Liver (tissue), 3 donors: ENCODE data around the gene GAS7.

Experiments
- EGR1 ChIP-seq, 2 donors: IDR thresholded peaks; 2 replicates each; pipeline ENCODE4 v1.6.1; 2016 to 2018; ENCODE audit warnings: antibody characterized with exemption in 2 of 2, low read depth in 2 of 2
- GABPA ChIP-seq, 2 donors: IDR thresholded peaks in 1 of 2; conservative IDR thresholded peaks in 1 of 2; 2 replicates each; pipeline ENCODE4 v1.6.1; 2016; ENCODE audit warnings: antibody characterized with exemption in 2 of 2, mild to moderate bottlenecking in 1 of 2, moderate library complexity in 1 of 2
- SP1 ChIP-seq: IDR thresholded peaks from 2 replicates; pipeline ENCODE4 v1.6.1; 2018; ENCODE audit warnings: antibody characterized with exemption, mild to moderate bottlenecking
- TAF1 ChIP-seq: conservative IDR thresholded peaks from 2 replicates; pipeline ENCODE4 v1.6.1; 2016; ENCODE audit warnings: antibody characterized with exemption, mild to moderate bottlenecking
- TF ChIP-seq, protein P1 (sequence below): IDR thresholded peaks from 2 replicates; pipeline ENCODE4 v1.6.1; 2016; ENCODE audit warnings: antibody characterized with exemption
- TF ChIP-seq, protein P2 (sequence below): fragments of 150-350 bp; IDR thresholded peaks from 2 replicates; pipeline ENCODE4 v1.5.1; 2017; ENCODE audit warnings: improper control_type of control experiment, low read depth, low read length; ENCODE audit not compliant: missing input control
- TF ChIP-seq, protein P3 (sequence below): IDR thresholded peaks from 2 replicates; pipeline ENCODE4 v1.6.1; 2016; ENCODE audit warnings: antibody characterized with exemption
- TF ChIP-seq, protein P4 (sequence below): IDR thresholded peaks from 2 replicates; pipeline ENCODE4 v1.6.1; 2016; ENCODE audit warnings: antibody characterized with exemption, mild to moderate bottlenecking
- donor health status: healthy.
- donor health status: healthy.

DNA sequence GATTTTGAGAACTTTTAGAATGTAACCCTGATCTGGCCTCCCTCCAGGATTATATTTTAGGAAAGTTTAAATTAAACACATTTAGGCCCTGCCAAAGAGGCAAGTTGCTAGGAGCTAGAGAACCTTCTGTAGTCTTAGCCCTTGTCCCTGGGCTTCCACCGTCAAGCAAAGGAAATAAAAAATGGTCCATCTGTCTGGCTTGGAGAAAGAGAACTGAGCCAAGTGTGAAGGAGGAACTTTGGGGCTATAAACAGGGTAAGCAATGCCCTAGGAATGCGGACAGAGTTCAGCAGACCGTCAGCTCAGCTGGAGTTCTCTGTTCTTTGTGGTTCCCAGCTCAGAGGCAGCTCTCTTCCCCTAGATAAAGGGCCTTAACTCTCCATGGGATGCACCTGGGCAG is 323.0 kb downstream of the GAS7 start:
- TF ChIP-seq, protein P1, sequence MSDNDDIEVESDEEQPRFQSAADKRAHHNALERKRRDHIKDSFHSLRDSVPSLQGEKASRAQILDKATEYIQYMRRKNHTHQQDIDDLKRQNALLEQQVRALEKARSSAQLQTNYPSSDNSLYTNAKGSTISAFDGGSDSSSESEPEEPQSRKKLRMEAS = no peak
- TF ChIP-seq, protein P2, sequence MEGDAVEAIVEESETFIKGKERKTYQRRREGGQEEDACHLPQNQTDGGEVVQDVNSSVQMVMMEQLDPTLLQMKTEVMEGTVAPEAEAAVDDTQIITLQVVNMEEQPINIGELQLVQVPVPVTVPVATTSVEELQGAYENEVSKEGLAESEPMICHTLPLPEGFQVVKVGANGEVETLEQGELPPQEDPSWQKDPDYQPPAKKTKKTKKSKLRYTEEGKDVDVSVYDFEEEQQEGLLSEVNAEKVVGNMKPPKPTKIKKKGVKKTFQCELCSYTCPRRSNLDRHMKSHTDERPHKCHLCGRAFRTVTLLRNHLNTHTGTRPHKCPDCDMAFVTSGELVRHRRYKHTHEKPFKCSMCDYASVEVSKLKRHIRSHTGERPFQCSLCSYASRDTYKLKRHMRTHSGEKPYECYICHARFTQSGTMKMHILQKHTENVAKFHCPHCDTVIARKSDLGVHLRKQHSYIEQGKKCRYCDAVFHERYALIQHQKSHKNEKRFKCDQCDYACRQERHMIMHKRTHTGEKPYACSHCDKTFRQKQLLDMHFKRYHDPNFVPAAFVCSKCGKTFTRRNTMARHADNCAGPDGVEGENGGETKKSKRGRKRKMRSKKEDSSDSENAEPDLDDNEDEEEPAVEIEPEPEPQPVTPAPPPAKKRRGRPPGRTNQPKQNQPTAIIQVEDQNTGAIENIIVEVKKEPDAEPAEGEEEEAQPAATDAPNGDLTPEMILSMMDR = no peak
- TF ChIP-seq, protein P3, sequence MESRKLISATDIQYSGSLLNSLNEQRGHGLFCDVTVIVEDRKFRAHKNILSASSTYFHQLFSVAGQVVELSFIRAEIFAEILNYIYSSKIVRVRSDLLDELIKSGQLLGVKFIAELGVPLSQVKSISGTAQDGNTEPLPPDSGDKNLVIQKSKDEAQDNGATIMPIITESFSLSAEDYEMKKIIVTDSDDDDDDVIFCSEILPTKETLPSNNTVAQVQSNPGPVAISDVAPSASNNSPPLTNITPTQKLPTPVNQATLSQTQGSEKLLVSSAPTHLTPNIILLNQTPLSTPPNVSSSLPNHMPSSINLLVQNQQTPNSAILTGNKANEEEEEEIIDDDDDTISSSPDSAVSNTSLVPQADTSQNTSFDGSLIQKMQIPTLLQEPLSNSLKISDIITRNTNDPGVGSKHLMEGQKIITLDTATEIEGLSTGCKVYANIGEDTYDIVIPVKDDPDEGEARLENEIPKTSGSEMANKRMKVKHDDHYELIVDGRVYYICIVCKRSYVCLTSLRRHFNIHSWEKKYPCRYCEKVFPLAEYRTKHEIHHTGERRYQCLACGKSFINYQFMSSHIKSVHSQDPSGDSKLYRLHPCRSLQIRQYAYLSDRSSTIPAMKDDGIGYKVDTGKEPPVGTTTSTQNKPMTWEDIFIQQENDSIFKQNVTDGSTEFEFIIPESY = no peak
- TF ChIP-seq TAF1 (no peak), GABPA (IDR thresholded peaks at IDR 0.05 in 1 of 2, conservative IDR thresholded peaks at IDR 0.05 in 1 of 2) (no peak), EGR1 (IDR thresholded peaks at IDR 0.05; ENCODE audit: low read depth in 2 of 2) (no peak), SP1 (no peak)
- TF ChIP-seq, protein P4, sequence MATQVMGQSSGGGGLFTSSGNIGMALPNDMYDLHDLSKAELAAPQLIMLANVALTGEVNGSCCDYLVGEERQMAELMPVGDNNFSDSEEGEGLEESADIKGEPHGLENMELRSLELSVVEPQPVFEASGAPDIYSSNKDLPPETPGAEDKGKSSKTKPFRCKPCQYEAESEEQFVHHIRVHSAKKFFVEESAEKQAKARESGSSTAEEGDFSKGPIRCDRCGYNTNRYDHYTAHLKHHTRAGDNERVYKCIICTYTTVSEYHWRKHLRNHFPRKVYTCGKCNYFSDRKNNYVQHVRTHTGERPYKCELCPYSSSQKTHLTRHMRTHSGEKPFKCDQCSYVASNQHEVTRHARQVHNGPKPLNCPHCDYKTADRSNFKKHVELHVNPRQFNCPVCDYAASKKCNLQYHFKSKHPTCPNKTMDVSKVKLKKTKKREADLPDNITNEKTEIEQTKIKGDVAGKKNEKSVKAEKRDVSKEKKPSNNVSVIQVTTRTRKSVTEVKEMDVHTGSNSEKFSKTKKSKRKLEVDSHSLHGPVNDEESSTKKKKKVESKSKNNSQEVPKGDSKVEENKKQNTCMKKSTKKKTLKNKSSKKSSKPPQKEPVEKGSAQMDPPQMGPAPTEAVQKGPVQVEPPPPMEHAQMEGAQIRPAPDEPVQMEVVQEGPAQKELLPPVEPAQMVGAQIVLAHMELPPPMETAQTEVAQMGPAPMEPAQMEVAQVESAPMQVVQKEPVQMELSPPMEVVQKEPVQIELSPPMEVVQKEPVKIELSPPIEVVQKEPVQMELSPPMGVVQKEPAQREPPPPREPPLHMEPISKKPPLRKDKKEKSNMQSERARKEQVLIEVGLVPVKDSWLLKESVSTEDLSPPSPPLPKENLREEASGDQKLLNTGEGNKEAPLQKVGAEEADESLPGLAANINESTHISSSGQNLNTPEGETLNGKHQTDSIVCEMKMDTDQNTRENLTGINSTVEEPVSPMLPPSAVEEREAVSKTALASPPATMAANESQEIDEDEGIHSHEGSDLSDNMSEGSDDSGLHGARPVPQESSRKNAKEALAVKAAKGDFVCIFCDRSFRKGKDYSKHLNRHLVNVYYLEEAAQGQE = no peak
